Measurements from ENCODE around the gene BOC.

The BOC gene

DNA sequence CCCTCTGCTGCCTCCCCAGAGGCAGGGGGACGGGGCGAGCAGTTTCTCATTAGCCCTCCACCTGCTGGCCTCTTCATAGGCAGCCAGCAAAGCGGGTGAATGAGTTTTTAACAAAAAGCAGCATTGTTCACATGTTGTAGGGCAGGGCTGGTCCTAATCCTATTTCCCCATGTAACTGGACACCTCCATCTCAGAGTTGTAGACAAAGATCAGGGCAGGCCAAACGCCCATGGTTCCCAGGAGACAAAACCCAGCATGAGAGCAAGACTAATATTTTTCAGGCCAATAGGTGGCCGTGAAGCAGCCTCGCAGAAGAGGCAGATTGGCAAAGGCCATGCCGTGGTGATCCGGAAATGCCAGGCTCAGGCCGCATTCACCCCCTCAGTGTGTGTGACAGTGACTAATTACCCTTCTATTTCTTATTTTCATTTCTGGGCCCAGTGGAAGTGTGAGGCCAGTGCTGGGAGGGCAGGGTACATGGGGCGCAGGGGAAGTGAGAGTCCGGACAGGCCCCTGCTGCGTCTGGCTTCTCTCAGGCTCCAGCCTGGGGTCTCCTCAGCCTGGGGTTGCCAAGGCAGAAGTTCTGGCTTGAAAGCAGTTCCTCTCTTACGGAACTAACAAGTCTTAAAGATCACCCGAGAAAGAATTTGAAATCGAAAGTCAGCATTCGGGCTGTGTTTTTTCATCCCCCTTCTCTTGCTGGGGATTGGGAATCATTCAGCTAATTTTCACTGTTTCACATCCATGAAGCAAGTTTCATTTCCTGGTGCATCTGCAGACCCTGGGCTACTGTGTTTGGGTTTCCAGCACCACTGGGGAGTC, 64.8 kb downstream of the BOC start:
- Histone ChIP-seq H3K27me3 (ENCODE audit: control insufficient read depth, insufficient read depth, low read length) (no peaks in the 10 kb centered on the region), H3K9ac (ENCODE audit: low read depth, low read length) (no peak overlapping the region), H3K9me3 (ENCODE audit: control insufficient read depth, insufficient read depth, low read length) (no peaks in the 10 kb centered on the region), H3K36me3 (ENCODE audit: control insufficient read depth, insufficient read depth, low read length) (peaks cover 2% of the 10 kb centered on the region), H3K4me1 (ENCODE audit: control insufficient read depth, insufficient read depth, low read length) (no peaks in the 10 kb centered on the region), H3K4me3 (ENCODE audit: low read depth, low read length) (no peak overlapping the region)

DNA sequence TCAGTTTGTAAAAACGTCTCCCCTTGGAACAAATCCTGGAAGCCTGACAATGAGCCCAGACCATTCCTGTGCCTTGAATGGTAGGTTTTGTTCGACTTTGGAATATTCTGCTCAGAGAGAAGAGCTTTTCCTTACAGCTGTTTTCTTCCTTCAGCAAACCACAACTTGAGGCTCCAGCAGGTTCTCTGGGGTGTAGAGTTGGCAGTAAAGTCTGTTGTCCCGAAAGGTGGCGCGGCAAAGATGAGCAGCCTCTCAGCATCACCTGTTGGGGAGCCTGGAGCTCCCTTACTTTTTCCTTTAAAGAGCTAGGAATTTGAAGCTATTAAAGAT, 65.4 kb downstream of the BOC start:
- H3K9me3 ChIP-seq (ENCODE audit: control insufficient read depth, insufficient read depth, low read length), result no peaks in the 10 kb centered on the region
- peaks cover 2% of the 10 kb centered on the region for H3K36me3 ChIP-seq (ENCODE audit: control insufficient read depth, insufficient read depth, low read length)
- H3K27me3 ChIP-seq (ENCODE audit: control insufficient read depth, insufficient read depth, low read length), result no peaks in the 10 kb centered on the region
- H3K9ac ChIP-seq (ENCODE audit: low read depth, low read length), result no peak overlapping the region
- H3K4me1 ChIP-seq (ENCODE audit: control insufficient read depth, insufficient read depth, low read length), result no peaks in the 10 kb centered on the region
- no peak overlapping the region for H3K4me3 ChIP-seq (ENCODE audit: low read depth, low read length)

DNA sequence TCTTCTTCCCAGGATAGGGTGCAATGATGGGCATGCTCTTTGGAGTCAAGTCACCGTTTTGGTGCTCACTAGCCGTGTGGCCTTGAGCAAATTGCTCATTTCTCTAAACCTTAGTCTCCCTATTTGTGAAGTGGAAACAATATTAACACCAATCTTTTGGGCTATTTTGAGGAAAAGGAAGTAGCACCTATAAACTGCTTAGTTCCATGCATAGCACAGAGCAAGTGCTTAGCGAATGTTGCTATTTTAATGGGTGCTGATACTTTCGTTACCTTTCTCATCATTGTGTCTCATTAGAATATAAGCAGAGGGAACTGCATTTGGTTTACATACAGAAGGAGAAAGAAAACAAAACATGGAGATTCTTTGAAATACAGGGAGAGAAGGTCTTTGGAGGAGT, 66.1 kb downstream of the BOC start:
- Histone ChIP-seq H3K36me3 (ENCODE audit: control insufficient read depth, insufficient read depth, low read length) (peaks cover 2% of the 10 kb centered on the region), H3K4me3 (ENCODE audit: low read depth, low read length) (no peak overlapping the region), H3K27me3 (ENCODE audit: control insufficient read depth, insufficient read depth, low read length) (no peaks in the 10 kb centered on the region), H3K9me3 (ENCODE audit: control insufficient read depth, insufficient read depth, low read length) (no peaks in the 10 kb centered on the region), H3K9ac (ENCODE audit: low read depth, low read length) (no peak overlapping the region), H3K4me1 (ENCODE audit: control insufficient read depth, insufficient read depth, low read length) (no peaks in the 10 kb centered on the region)

DNA sequence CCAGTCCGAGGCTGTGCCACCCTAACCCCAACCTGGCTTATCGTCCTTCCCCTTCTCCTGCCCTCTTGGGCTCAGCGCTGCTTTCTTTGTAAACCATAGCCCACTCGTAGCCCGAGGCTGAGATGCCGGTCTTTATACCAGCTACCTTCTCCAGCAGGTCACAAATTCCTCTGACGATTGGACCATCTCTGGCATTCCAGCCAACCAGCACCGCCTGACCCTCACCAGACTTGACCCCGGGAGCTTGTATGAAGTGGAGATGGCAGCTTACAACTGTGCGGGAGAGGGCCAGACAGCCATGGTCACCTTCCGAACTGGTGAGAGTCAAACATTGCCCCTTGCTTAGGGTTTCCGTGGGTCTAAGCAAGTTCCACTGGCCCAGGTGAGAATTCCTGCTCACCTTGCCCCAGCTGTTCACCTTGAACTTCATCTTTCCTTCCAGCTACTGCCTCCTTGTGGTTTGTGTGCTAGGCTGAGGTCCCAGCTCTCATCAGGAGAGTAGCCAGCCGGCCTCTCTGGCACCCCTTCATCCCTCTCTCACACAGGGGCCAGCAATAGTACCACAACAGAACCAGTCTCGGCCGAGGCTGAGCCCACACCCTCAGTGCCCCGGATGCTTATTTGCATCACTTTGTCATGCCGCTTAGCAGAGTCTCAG, 66.7 kb downstream of the BOC start:
- Histone ChIP-seq H3K9me3 (ENCODE audit: control insufficient read depth, insufficient read depth, low read length) (no peaks in the 10 kb centered on the region), H3K9ac (ENCODE audit: low read depth, low read length) (no peak overlapping the region), H3K27me3 (ENCODE audit: control insufficient read depth, insufficient read depth, low read length) (no peaks in the 10 kb centered on the region), H3K4me3 (ENCODE audit: low read depth, low read length) (no peak overlapping the region), H3K4me1 (ENCODE audit: control insufficient read depth, insufficient read depth, low read length) (no peaks in the 10 kb centered on the region), H3K36me3 (ENCODE audit: control insufficient read depth, insufficient read depth, low read length) (peaks cover 4% of the 10 kb centered on the region)

DNA sequence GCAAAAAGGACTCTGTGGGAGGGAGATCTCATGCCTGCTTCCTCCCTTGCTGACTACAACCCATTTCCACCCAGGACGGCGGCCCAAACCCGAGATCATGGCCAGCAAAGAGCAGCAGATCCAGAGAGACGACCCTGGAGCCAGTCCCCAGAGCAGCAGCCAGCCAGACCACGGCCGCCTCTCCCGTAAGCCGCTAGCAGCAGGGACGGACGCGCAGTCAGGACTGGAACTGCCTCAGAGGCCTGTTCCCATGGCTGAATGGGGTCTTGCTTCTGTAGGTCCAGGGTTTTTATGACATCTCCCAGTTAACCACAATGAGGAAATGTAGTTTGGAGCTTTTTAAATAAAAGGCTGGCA, 67.2 kb downstream of the BOC start:
- Histone ChIP-seq H3K4me3 (ENCODE audit: low read depth, low read length) (no peak overlapping the region), H3K9ac (ENCODE audit: low read depth, low read length) (no peak overlapping the region), H3K9me3 (ENCODE audit: control insufficient read depth, insufficient read depth, low read length) (no peaks in the 10 kb centered on the region), H3K27me3 (ENCODE audit: control insufficient read depth, insufficient read depth, low read length) (no peaks in the 10 kb centered on the region), H3K4me1 (ENCODE audit: control insufficient read depth, insufficient read depth, low read length) (no peaks in the 10 kb centered on the region), H3K36me3 (ENCODE audit: control insufficient read depth, insufficient read depth, low read length) (peaks cover 4% of the 10 kb centered on the region)

DNA sequence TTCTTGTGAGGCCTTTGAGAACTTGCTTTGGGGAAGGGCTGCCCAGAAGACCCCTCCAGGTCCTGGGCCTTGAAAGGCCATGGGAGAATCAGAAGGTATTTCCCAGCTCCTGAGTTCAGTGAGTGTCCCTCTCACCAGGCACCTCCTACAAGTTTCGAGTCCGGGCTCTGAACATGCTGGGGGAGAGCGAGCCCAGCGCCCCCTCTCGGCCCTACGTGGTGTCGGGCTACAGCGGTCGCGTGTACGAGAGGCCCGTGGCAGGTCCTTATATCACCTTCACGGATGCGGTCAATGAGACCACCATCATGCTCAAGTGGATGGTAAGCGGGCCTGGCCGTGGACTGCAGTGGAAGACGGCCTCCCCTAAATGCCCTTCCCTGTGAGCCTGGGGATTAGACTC, 68.3 kb downstream of the BOC start:
- Histone ChIP-seq H3K4me3 (ENCODE audit: low read depth, low read length) (no peak overlapping the region), H3K9ac (ENCODE audit: low read depth, low read length) (no peak overlapping the region), H3K4me1 (ENCODE audit: control insufficient read depth, insufficient read depth, low read length) (no peaks in the 10 kb centered on the region), H3K27me3 (ENCODE audit: control insufficient read depth, insufficient read depth, low read length) (no peaks in the 10 kb centered on the region), H3K9me3 (ENCODE audit: control insufficient read depth, insufficient read depth, low read length) (no peaks in the 10 kb centered on the region), H3K36me3 (ENCODE audit: control insufficient read depth, insufficient read depth, low read length) (peaks cover 4% of the 10 kb centered on the region)

DNA sequence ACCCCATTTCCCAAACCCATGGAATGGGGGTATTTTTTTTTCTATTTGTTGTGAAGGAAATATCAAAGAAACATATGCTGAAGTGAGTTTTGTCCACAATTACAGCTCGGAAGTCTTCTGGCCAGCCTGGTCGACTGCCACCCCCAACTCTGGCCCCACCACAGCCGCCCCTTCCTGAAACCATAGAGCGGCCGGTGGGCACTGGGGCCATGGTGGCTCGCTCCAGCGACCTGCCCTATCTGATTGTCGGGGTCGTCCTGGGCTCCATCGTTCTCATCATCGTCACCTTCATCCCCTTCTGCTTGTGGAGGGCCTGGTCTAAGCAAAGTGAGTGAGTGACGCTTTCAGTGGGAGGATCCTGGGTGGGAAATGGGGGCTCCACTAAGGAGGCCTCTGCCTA, 71.9 kb downstream of the BOC start:
- no peak overlapping the region for H3K4me3 ChIP-seq (ENCODE audit: low read depth, low read length)
- no peaks in the 10 kb centered on the region for H3K9me3 ChIP-seq (ENCODE audit: control insufficient read depth, insufficient read depth, low read length)
- no peak overlapping the region for H3K9ac ChIP-seq (ENCODE audit: low read depth, low read length)
- H3K4me1 ChIP-seq (ENCODE audit: control insufficient read depth, insufficient read depth, low read length), result no peaks in the 10 kb centered on the region
- H3K27me3 ChIP-seq (ENCODE audit: control insufficient read depth, insufficient read depth, low read length), result no peaks in the 10 kb centered on the region
- H3K36me3 ChIP-seq (ENCODE audit: control insufficient read depth, insufficient read depth, low read length), result peaks cover 4% of the 10 kb centered on the region

DNA sequence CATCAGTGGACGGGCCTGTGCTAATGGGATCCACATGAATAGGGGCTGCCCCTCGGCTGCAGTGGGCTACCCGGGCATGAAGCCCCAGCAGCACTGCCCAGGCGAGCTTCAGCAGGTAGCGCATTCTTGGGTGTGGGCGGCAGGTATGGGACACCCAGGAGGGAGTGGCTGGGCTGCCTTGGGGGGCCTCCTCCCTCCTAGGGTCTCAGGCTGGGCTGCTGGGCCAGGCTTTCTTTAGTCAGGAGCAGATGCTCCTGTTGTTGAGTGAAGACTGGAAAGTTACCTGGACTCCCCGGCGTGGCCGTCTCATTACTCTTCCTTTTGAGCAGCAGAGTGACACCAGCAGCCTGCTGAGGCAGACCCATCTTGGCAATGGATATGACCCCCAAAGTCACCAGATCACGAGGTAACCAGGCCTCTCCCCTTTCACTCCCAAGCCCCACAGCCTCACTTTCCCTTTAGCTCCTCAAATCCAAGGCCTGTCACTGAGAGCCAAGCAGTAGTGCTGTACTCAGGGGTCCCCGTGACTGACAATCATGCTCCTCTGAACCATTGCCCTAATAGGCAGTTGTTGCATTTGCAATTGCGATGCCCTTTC, 73.2 kb downstream of the BOC start:
- peaks cover 2% of the 10 kb centered on the region for H3K36me3 ChIP-seq (ENCODE audit: control insufficient read depth, insufficient read depth, low read length)
- H3K9ac ChIP-seq (ENCODE audit: low read depth, low read length), result no peak overlapping the region
- H3K4me3 ChIP-seq (ENCODE audit: low read depth, low read length), result no peak overlapping the region

DNA sequence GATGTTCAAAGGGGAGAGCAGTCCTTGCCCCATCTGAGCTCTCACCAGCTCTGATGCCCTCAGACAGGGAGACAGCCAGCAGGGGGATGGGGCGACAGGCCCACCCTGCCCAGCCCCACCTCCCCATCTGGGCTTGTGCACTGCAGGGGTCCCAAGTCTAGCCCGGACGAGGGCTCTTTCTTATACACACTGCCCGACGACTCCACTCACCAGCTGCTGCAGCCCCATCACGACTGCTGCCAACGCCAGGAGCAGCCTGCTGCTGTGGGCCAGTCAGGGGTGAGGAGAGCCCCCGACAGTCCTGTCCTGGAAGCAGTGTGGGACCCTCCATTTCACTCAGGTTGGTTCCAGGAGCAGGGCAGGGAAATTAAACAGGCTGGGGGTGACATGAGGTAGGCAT, 73.9 kb downstream of the BOC start:
- Histone ChIP-seq H3K36me3 (ENCODE audit: control insufficient read depth, insufficient read depth, low read length) (peaks cover 2% of the 10 kb centered on the region), H3K9ac (ENCODE audit: low read depth, low read length) (no peak overlapping the region), H3K4me1 (ENCODE audit: control insufficient read depth, insufficient read depth, low read length) (no peaks in the 10 kb centered on the region), H3K27me3 (ENCODE audit: control insufficient read depth, insufficient read depth, low read length) (no peaks in the 10 kb centered on the region), H3K9me3 (ENCODE audit: control insufficient read depth, insufficient read depth, low read length) (no peaks in the 10 kb centered on the region), H3K4me3 (ENCODE audit: low read depth, low read length) (no peak overlapping the region)

More for the DNA sequence above, 73.2 kb downstream of the BOC start:
- Histone ChIP-seq H3K4me1 (ENCODE audit: control insufficient read depth, insufficient read depth, low read length) (no peaks in the 10 kb centered on the region), H3K27me3 (ENCODE audit: control insufficient read depth, insufficient read depth, low read length) (no peaks in the 10 kb centered on the region), H3K9me3 (ENCODE audit: control insufficient read depth, insufficient read depth, low read length) (no peaks in the 10 kb centered on the region)

DNA sequence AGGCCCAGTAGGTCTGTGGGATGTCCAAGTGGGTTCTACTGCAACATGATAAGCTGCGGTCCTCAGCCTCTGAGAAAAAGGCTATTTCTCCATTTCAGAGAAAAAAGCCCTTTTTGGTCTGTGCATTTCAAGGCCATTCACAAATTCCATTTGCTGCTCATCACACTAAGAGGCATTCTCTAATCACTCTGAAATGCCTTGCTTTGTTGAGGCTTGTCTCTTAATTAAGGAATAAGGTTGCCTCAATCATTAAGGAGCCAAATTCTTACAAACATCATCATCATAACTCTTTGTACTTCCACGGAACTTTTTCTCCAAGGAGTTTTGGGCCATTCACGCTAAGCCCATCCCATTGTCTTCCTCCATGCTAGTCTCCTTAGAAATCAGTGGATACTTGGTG, 74.4 kb downstream of the BOC start:
- no peak overlapping the region for H3K9ac ChIP-seq (ENCODE audit: low read depth, low read length)
- no peak overlapping the region for H3K4me3 ChIP-seq (ENCODE audit: low read depth, low read length)
- no peaks in the 10 kb centered on the region for H3K4me1 ChIP-seq (ENCODE audit: control insufficient read depth, insufficient read depth, low read length)
- no peaks in the 10 kb centered on the region for H3K9me3 ChIP-seq (ENCODE audit: control insufficient read depth, insufficient read depth, low read length)
- no peaks in the 10 kb centered on the region for H3K27me3 ChIP-seq (ENCODE audit: control insufficient read depth, insufficient read depth, low read length)
- H3K36me3 ChIP-seq (ENCODE audit: control insufficient read depth, insufficient read depth, low read length), result peaks cover 2% of the 10 kb centered on the region

DNA sequence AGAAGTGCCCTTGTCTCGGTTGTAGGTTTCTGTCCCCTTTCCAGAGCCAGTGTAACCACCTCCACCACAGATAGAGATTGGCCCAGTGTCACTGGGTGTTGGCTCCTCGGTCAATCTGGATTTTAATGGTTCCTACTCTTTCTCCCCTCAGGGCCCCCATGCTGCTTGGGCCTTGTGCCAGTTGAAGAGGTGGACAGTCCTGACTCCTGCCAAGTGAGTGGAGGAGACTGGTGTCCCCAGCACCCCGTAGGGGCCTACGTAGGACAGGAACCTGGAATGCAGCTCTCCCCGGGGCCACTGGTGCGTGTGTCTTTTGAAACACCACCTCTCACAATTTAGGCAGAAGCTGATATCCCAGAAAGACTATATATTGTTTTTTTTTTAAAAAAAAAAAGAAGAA, 75.2 kb downstream of the BOC start:
- Histone ChIP-seq H3K36me3 (ENCODE audit: control insufficient read depth, insufficient read depth, low read length) (peaks cover 2% of the 10 kb centered on the region), H3K27me3 (ENCODE audit: control insufficient read depth, insufficient read depth, low read length) (no peaks in the 10 kb centered on the region), H3K4me3 (ENCODE audit: low read depth, low read length) (no peak overlapping the region), H3K4me1 (ENCODE audit: control insufficient read depth, insufficient read depth, low read length) (peaks cover under 1% of the 10 kb centered on the region), H3K9me3 (ENCODE audit: control insufficient read depth, insufficient read depth, low read length) (no peaks in the 10 kb centered on the region), H3K9ac (ENCODE audit: low read depth, low read length) (no peak overlapping the region)
